ENCODE results near the gene USF1.

- TF ChIP-seq CTCF (conservative IDR thresholded peaks at IDR 0.05; ENCODE audit: low read depth, low read length) (no peak), EZH2 (IDR thresholded peaks at IDR 0.05; ENCODE audit: borderline replicate concordance, low read depth, low read length, poor library complexity, severe bottlenecking) (no peak)
Observed at GRCh38 chr1:161070761-161071160, 25.0 kb upstream of the USF1 start.
